H9 (cell line): ENCODE results near the gene MRPS27. TPM values are rescaled to one million over a fixed set of nuclear protein-coding genes. Genes with fewer than 3 reads are reported as not detected.

Source experiments
- DNase-seq: peaks from one replicate; pipeline ENCODE4 v3.0.0-alpha.2; 2017
- H2AFZ ChIP-seq: one replicate; pipeline ENCODE4 v1.6.1; 2013; ENCODE audit warnings: mild to moderate bottlenecking, low read length, control low read depth, moderate library complexity
- H2AK5ac ChIP-seq: 2 replicates; pipeline ENCODE4 v1.6.1; 2013; ENCODE audit warnings: low read length, control low read depth, mixed read lengths; ENCODE audit not compliant: insufficient read length
- H2BK120ac ChIP-seq: one replicate; pipeline ENCODE4 v1.6.1; 2013; ENCODE audit warnings: low read depth, mild to moderate bottlenecking, low read length, control low read depth, inconsistent platforms; ENCODE audit not compliant: poor library complexity, severe bottlenecking
- H2BK12ac ChIP-seq: 2 replicates; pipeline ENCODE4 v1.6.1; 2013; ENCODE audit warnings: low read length, control low read depth, mixed read lengths, low read depth; ENCODE audit not compliant: insufficient read length
- H2BK15ac ChIP-seq: 2 replicates; pipeline ENCODE4 v1.6.1; 2013; ENCODE audit warnings: low read depth, low read length, control low read depth
- H2BK20ac ChIP-seq: one replicate; pipeline ENCODE4 v1.6.1; 2013; ENCODE audit warnings: low read depth, mild to moderate bottlenecking, low read length, control low read depth, inconsistent platforms; ENCODE audit not compliant: poor library complexity, severe bottlenecking
- H2BK5ac ChIP-seq: 2 replicates; pipeline ENCODE4 v1.6.1; 2013; ENCODE audit warnings: low read length, control low read depth, mixed read lengths; ENCODE audit not compliant: insufficient read length
- H3K14ac ChIP-seq: 2 replicates; pipeline ENCODE4 v1.6.1; 2013; ENCODE audit warnings: low read length, control low read depth; ENCODE audit not compliant: insufficient read depth
- H3K18ac ChIP-seq: 2 replicates; pipeline ENCODE4 v1.6.1; 2013; ENCODE audit warnings: low read depth, mild to moderate bottlenecking, mixed read lengths, low read length, control low read depth; ENCODE audit not compliant: insufficient read length
- H3K23ac ChIP-seq: 2 replicates; pipeline ENCODE4 v1.6.1; 2013; ENCODE audit warnings: low read length, control low read depth, mixed read lengths, low read depth; ENCODE audit not compliant: insufficient read length
- H3K23me2 ChIP-seq: 2 replicates; pipeline ENCODE4 v1.6.1; 2013; ENCODE audit warnings: low read depth, mild to moderate bottlenecking, mixed read lengths, low read length, control low read depth; ENCODE audit not compliant: insufficient read length, poor library complexity, severe bottlenecking
- H3K27ac ChIP-seq: 2 replicates; pipeline ENCODE4 v1.5.1; 2013; ENCODE audit warnings: low read length, control low read depth, mixed read lengths, low read depth; ENCODE audit not compliant: insufficient read length
- H3K27me3 ChIP-seq: 2 replicates; pipeline ENCODE4 v1.6.1; 2013; ENCODE audit warnings: low read length, control low read depth, inconsistent platforms; ENCODE audit not compliant: insufficient read depth
- H3K4ac ChIP-seq: 2 replicates; pipeline ENCODE4 v1.6.1; 2013; ENCODE audit warnings: low read depth, mild to moderate bottlenecking, control low read depth, inconsistent platforms, low read length, moderate library complexity
- H3K4me1 ChIP-seq: 2 replicates; pipeline ENCODE4 v1.6.1; 2013; ENCODE audit warnings: low read length, control low read depth, inconsistent platforms; ENCODE audit not compliant: insufficient read depth
- H3K4me2 ChIP-seq: 2 replicates; pipeline ENCODE4 v1.6.1; 2013; ENCODE audit warnings: low read length, control low read depth, mixed read lengths; ENCODE audit not compliant: insufficient read length, insufficient read depth
- H3K56ac ChIP-seq: 2 replicates; pipeline ENCODE4 v1.6.1; 2013; ENCODE audit warnings: low read depth, mild to moderate bottlenecking, mixed read lengths, low read length, control low read depth; ENCODE audit not compliant: insufficient read length
- H3K79me1 ChIP-seq: 2 replicates; pipeline ENCODE4 v1.6.1; 2013; ENCODE audit warnings: low read depth, mild to moderate bottlenecking, moderate library complexity, low read length, control low read depth, inconsistent platforms; ENCODE audit not compliant: insufficient read depth, poor library complexity, severe bottlenecking
- H3K79me2 ChIP-seq: 2 replicates; pipeline ENCODE4 v1.6.1; 2013; ENCODE audit warnings: low read length, control low read depth, inconsistent platforms; ENCODE audit not compliant: insufficient read depth
- H3K9ac ChIP-seq: 2 replicates; pipeline ENCODE4 v1.6.1; 2013; ENCODE audit warnings: low read length, control low read depth, mixed read lengths; ENCODE audit not compliant: insufficient read length; ENCODE audit errors: extremely low read depth
- H3K9me3 ChIP-seq: one replicate; pipeline ENCODE4 v1.6.1; 2013; ENCODE audit warnings: low read depth, low read length, inconsistent platforms; ENCODE audit not compliant: control insufficient read depth
- H3T11ph ChIP-seq: one replicate; pipeline ENCODE4 v1.6.1; 2013; ENCODE audit warnings: mild to moderate bottlenecking, low read length, control low read depth, inconsistent platforms
- H4K20me1 ChIP-seq: one replicate; pipeline ENCODE4 v1.6.1; 2013; ENCODE audit not compliant: control insufficient read depth, insufficient read length, insufficient read depth
- H4K5ac ChIP-seq: 2 replicates; pipeline ENCODE4 v1.6.1; 2013; ENCODE audit warnings: low read depth, mild to moderate bottlenecking, mixed read lengths, low read length, control low read depth; ENCODE audit not compliant: insufficient read length
- H4K8ac ChIP-seq: replicated peaks from 2 replicates; pipeline ENCODE4 v1.6.1; 2013; ENCODE audit warnings: low read length, control low read depth, mixed read lengths, low read depth; ENCODE audit not compliant: insufficient read length
- H4K91ac ChIP-seq: 2 replicates; pipeline ENCODE4 v1.6.1; 2013; ENCODE audit warnings: low read depth, mild to moderate bottlenecking, moderate library complexity, mixed read lengths, low read length, control low read depth; ENCODE audit not compliant: insufficient read length
- H3K27ac Mint-ChIP-seq, 3 experiments: 2 replicates in 2 of 3; 3 replicates in 1 of 3; pipeline ENCODE4 v1.8.0; 2020 to 2021; ENCODE audit warnings: mixed read lengths in 3 of 3, mild to moderate bottlenecking in 1 of 3, moderate library complexity in 1 of 3
- H3K27me3 Mint-ChIP-seq: 2 replicates; pipeline ENCODE4 v1.8.0; 2021; ENCODE audit warnings: low read depth, mild to moderate bottlenecking, moderate library complexity, mixed read lengths
- H3K36me3 Mint-ChIP-seq, 3 experiments: 2 replicates in 2 of 3; 3 replicates in 1 of 3; pipeline ENCODE4 v1.8.0; 2020 to 2021; ENCODE audit warnings: low read depth in 3 of 3, mixed read lengths in 3 of 3; ENCODE audit not compliant: insufficient read depth in 1 of 3
- H3K4me1 Mint-ChIP-seq, 2 experiments: 2 replicates each; pipeline ENCODE4 v1.8.0; 2020; ENCODE audit warnings: mixed read lengths in 2 of 2
- H3K4me3 Mint-ChIP-seq, 2 experiments: 2 replicates in 1 of 2; 3 replicates in 1 of 2; pipeline ENCODE4 v1.8.0; 2020 to 2021; ENCODE audit warnings: mild to moderate bottlenecking in 2 of 2, mixed read lengths in 2 of 2, moderate library complexity in 1 of 2
- H3K9me3 Mint-ChIP-seq, 2 experiments: 2 replicates in 1 of 2; 3 replicates in 1 of 2; pipeline ENCODE4 v1.8.0; 2020; ENCODE audit warnings: mild to moderate bottlenecking in 2 of 2, mixed read lengths in 2 of 2, moderate library complexity in 1 of 2
- WGBS: extraction: QIAGEN DNeasy Blood & Tissue Kit; methylation state at CpG from one replicate; pipeline ENCODE4 v1.1.7; 2013; ENCODE audit warnings: missing lambda C conversion rate, low lambda C conversion rate, mixed read lengths; ENCODE audit not compliant: insufficient read length; ENCODE audit errors: extremely low coverage; 5-methylcytosine and 5-hydroxymethylcytosine counted together
- total RNA-seq: library from RNA; stranded (reverse); gene quantifications from 2 replicates; pipeline ENCODE4 v1.2.1, GENCODE V29; 2021
- TF ChIP-seq, protein P1 (sequence below): fragments of 200-600 bp; sonication (generic); conservative IDR thresholded peaks from 3 replicates; pipeline ENCODE4 v1.8.0; 2021; ENCODE audit warnings: antibody characterized with exemption, mild to moderate bottlenecking

The MRPS27 gene
- total RNA-seq, 1 experiment from 2014 or later: 83.3 TPM

DNA sequence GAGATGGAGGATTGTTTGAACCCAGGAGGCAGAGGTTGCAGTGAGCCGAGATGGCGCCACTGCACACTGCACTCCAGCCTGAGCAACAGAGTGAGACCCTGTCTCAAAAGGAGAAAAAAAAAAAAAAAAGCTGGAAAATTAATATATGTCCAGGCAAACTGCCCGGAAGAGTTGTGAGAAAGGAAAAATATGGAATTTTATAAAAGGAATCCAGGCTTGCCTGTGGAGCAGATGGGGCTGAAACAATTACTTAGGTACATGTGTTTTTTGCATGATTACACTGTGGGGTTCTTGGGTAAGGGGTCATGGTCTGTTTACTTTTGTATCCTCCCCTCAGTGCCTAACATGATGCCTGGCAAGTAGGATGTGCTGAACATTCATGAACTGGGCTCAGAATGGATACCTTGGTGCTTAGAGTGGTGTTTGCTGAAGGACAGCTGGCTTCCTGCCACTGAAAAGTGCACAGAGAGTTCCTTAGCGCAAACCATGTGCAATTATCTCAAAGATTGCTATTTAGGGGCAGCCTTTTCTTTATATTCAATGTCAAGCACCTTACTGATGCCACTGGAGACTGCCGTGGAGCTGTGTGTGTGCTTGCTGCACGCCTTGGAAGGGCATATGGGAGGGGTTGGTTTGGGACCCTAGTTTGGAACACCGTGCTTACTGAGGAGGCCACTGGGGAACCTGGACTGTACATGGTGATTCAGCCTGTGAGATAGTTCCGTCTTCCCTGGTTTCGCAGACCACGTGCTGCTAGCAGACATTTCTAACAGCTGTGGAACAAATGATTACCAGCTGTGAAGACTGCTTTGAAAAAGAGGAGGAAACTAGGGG is 134.3 kb downstream of the MRPS27 start:
- Histone ChIP-seq H2AFZ (no peak overlapping the region), H3T11ph (no peak overlapping the region), H3K18ac (no peak overlapping the region), H3K9me3 (no peaks in the 10 kb centered on the region), H3K4me2 (no peak overlapping the region), H3K79me1 (no peaks in the 10 kb centered on the region), H4K20me1 (no peaks in the 10 kb centered on the region), H2BK120ac (no peak overlapping the region), H3K14ac (no peak overlapping the region), H3K27ac (no peak overlapping the region), H2AK5ac (no peak overlapping the region), H2BK15ac (no peak overlapping the region), H3K56ac (no peak overlapping the region), H3K9ac (no peak overlapping the region), H2BK20ac (no peak overlapping the region), H4K5ac (no peak overlapping the region), H2BK12ac (no peak overlapping the region), H3K23ac (no peak overlapping the region), H3K4me1 (peaks cover 6% of the 10 kb centered on the region; the same call in 1 of the 2 replicates), H3K27me3 (no peaks in the 10 kb centered on the region), H2BK5ac (no peak overlapping the region), H3K23me2 (no peaks in the 10 kb centered on the region), H3K4ac (no peak overlapping the region), H4K8ac (no peak overlapping the region), H3K79me2 (no peaks in the 10 kb centered on the region; the same call in 1 of the 2 replicates), H4K91ac (no peak overlapping the region)
- no peak for DNase-seq
- H3K4me1 Mint-ChIP-seq: peaks cover 21 to 25% of the 10 kb centered on the region in 2 experiments
- peak overlapping the region in 1 of 3 experiments; percentile 74; a peak in 2 of 7 replicates for H3K27ac Mint-ChIP-seq
- H3K4me3 Mint-ChIP-seq: no peak overlapping the region
- TF ChIP-seq, protein P1, sequence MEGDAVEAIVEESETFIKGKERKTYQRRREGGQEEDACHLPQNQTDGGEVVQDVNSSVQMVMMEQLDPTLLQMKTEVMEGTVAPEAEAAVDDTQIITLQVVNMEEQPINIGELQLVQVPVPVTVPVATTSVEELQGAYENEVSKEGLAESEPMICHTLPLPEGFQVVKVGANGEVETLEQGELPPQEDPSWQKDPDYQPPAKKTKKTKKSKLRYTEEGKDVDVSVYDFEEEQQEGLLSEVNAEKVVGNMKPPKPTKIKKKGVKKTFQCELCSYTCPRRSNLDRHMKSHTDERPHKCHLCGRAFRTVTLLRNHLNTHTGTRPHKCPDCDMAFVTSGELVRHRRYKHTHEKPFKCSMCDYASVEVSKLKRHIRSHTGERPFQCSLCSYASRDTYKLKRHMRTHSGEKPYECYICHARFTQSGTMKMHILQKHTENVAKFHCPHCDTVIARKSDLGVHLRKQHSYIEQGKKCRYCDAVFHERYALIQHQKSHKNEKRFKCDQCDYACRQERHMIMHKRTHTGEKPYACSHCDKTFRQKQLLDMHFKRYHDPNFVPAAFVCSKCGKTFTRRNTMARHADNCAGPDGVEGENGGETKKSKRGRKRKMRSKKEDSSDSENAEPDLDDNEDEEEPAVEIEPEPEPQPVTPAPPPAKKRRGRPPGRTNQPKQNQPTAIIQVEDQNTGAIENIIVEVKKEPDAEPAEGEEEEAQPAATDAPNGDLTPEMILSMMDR: no peak
- no peaks in the 10 kb centered on the region for H3K9me3 Mint-ChIP-seq
- H3K36me3 Mint-ChIP-seq: peaks cover 27 to 60% (median 54%) of the 10 kb centered on the region in 3 experiments; a peak in 6 of 7 replicates
- no CpG with 5 or more reads among the region's 10 CpGs for WGBS
- H3K27me3 Mint-ChIP-seq: no peaks in the 10 kb centered on the region
